Hepatic stellate cell (primary cell): ENCODE data around the gene POGLUT2.
"Not testable (repeated sequence)": the region's sequence is repeated elsewhere in the genome, so short reads cannot be mapped to it uniquely, and the experiment has no call there.

ENCODE experiments used
- DNase-seq: peaks from one replicate; pipeline ENCODE4 v3.0.0; 2011; ENCODE audit warnings: low spot score

Gene POGLUT2

DNA sequence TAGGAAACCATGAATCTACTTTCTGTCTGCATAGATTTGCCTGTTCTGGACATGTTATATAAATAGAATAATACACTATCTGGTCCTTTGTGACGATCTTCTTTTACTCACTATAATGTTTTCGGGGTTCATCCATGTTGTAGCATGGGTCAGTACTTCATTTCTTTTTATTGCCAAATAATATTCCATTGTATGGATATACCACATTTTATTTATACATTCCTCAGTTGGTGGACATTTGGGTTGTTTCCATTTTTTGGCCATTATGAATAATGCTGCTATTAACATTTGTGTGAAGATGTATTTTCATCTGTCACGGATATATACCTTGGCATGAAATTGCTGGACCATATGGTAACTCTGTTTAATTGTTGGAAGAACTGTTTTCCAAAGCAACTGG lies 6.9 kb upstream of the POGLUT2 start:
- no peak for DNase-seq

DNA sequence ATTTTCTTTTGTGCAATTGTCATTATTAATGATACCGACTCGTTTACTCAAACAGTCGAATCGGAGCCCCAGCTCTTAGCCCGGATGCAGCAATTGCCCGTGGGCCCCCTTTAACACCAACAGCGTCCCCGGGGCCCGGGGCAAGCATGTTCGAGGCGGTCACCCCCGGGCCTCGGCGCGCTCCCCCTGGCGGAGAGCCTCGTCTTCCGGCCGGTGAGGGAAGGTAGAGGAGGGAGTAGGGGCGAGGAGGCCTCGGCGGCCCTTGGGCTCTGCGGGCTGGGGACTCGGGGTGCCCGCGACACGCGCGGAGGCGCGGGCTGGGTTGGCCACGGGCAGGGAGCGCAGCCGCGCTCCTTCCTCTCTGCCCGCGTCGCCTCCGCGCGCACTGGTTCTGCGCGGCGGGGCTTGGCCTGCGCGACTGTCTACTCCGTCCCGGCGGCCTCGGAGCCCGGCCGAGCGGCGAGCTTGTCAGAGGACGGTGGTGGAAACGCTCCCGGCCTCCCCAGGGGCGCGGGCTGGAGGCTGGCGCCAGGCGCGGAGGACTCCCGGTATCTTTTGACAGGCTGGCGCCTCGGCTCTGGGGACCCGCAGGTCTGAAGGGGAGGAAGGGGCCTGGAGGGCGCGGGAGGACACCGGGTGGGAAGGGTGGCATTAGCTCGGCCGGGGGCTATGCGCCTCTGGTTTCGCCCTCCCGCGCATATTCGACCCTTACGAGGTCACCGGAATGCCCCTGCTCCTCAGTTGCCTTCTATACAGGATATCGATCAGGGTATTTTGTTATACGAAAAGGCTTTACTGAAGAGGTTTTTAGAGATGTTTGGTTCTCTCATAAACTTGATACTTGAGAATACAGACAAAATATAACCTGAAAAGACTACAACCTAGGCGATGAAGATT lies 1.6 kb upstream of the POGLUT2 start:
- peak; percentile 83 for DNase-seq

DNA sequence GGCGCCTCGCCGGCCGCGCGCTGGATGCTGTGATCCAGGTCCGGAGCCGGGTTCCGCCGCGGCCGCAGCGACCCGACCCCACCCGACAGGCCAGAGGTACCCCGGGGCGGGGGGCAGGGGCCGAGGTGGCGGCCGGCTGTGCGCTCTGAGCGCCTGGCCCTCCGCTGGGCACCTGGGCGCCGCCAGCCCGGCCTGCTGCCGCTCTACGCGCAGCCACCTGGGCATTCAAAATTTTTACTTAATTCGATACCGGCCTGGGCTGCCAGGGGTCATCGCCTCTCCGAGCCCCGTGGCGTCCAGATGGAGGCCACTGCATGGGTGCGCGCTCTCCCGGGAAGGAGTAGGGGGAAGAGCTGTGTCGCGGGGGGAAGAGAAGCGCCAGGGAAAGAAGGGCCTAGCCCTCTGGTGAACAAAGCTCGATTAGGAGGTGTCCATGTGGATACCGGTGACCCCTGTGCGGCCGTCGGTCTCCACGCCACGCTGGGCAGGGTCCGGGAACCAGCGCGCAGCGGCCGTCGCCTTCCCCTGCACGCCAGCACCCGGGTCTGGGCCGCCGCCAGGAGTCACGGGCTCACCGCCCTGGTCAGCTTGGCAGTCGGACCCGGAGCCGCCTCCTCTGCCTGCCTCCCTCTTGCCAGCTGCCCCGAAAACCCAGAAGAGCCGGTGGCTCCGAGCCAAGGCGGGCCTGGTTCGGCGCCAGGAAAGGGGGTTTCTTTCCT lies 809 bp upstream of the POGLUT2 start:
- DNase-seq = peak; percentile 26

DNA sequence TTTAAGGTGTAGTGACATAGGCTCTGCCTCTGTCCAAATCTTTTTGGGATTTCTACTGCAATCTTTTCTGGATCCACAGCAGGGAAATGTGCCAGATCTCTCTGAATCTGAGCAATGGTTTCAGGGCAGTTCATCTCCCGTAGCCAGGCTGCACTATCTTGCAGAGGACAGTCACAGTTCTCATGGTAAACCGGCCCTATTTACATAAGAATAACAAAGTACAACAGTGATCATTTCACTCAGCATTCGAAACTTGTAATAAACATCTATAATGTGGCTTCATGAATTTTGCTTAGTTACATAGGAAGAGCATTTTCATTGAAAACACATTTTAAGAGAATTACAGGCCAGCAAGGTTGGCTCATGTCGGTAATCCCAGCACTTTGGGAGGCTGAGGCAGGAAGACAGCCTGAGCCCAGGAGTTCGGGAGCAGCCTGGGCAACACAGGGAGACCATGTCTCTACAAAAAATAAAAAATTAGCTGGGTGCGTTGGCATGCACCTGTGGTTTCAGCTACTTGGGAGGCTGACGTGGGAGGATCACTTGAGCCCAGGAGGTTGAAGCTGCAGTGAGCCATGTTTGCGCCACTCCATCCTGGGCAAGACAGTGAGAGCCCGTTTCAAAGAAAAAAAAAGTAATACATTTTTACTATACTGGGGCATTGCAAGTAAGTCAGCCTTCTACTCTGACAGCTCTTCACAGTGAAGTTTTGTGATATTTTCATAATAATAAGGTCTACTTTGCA lies 5.0 kb downstream of the POGLUT2 start:
- DNase-seq = no peak

DNA sequence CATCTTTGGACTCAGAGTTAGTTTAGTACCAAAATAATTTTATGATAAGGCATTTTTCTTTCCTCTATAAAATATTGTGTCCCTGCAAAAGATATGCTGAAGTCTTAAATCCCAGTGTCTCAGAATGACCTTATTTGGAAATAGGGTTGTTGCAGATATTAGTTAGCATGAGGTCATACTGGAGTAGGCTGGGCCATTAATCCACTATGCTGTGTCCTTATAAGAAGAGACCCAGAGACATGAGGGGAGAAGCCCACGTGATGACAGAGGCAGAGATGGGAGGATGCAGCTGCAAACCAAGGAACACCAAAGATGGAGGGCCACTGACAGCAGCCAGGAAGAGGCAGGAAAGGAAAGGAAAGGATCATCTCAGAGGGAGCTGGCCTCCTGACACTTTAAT lies 6.4 kb downstream of the POGLUT2 start:
- DNase-seq = no peak

DNA sequence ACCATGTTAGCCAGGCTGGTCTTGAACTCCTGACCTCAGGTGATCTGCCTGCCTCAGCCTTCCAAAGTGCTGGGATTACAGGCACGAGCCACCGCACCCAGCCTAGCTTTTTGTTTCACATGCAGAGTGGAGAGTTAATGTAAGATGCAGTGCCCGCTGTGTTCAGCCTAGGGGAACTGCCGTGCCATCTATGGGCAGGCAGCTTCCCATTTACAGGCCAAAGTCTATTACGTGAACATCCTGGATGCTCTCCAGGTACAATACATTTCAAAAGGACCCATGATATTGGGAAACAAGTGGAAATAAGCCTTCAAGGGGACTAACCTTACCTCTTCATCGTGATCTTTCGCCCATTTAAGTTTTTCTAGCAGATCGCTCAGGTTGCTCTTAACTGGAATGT lies 10.1 kb downstream of the POGLUT2 start:
- DNase-seq = no peak

DNA sequence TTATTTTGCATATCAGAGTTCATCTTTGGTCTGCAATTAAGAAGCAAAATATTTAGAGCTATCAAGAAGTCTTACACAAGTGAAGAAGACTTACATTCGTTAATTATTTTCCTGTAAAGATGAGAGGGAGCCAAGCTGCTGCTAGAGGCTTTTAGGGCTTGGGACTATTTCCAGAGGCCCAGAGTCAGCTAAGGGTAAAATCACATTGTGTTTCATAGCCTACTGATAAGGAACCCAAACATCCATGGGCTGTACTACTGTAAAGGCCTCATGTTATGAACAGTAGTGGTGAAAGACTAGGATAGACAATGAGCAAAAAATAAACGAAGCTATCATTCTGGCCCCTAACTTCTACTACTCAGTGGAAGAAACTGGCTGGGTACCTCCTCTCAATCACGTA lies 14.3 kb downstream of the POGLUT2 start:
- no peak for DNase-seq

DNA sequence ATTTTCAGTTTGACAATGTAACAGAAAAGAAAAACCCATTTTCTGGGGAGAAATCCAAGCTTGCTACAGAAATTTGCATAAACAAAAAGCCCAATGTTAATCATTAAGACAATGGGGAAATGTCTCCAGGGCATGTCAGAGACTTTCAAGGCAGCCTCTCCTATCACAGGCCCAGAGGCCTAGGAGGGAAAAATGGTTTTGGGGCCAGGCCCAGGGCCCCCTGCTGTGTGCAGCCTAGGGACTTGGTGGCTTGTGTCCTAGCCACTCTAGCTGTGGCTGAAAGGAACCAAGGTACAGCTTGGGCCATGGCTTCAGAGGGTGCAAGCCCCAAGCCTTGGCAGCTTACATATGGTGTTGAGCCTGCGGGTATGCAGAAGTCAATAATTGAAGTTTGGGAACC lies 17.2 kb downstream of the POGLUT2 start:
- DNase-seq = no peak

DNA sequence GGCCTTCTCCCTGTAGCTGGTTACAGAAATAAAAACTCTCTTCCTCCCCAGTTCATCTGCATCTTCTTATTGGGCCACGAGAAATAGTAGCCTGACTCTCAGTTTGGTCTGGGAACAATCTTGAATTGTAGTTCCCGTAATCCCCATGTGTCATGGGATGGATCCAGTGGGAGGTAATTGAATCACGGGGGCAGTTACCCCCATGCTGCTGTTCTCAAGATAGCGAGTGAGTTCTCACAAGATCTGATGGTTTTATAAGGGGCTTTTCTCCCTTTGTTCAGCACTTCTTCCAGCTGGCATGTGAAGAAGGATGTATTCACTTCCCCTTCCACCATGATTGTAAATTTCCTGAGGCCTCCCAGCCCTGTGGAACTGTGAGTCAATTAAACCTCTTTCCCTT lies 18.1 kb downstream of the POGLUT2 start:
- DNase-seq = not testable (repeated sequence)

DNA sequence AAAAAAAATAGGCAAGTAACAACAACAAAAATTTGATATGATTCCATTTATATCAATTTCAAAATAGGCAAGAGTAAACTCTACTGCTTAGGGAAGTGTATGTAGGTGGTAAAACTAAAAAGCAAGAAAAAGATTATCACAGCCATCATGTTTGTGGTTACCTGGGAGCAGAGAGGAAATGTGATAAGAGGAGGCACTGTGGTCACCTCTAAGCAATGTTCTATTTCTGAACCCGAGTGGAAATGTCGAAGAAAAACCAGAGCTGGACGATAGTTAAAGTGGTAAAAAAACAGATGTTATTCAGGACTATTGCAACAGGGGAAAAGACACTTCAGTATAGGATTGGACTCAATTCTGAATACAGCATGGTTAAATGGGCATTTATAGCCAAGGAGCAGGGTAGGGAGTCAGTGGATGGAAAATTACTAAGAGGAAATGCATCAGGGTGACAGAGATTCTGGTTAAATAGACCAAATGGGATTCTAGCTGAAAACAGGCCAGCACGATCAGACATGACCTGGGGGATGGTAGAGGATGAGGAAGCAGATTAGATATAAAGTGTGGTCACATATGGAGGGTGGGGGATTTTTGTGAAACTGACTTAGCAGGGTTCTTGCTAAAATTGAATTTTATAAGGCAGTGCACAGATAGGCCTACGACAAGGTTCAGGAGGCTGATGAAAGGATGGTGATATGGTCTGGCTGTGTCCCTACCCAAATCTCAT lies 19.2 kb downstream of the POGLUT2 start:
- DNase-seq = no peak

DNA sequence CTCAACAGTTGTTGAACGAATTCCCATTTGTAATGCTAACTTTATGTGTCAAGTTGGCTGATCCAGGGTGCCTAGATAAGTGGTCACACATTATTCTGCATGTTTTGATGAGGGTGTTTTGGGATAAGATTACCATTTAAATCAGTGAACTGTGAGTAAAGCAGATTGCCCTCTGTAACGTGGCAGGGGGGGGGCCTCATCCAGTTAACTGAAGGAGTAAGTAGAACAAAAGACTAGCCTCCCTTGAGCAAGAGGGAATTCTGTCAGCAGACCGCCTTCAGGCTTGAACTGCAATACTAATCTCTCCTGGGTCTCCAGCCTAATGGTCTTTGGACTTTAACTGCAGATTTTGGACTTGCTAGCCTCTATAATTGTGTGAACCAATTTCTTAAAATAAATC lies 21.0 kb downstream of the POGLUT2 start:
- DNase-seq = no peak

DNA sequence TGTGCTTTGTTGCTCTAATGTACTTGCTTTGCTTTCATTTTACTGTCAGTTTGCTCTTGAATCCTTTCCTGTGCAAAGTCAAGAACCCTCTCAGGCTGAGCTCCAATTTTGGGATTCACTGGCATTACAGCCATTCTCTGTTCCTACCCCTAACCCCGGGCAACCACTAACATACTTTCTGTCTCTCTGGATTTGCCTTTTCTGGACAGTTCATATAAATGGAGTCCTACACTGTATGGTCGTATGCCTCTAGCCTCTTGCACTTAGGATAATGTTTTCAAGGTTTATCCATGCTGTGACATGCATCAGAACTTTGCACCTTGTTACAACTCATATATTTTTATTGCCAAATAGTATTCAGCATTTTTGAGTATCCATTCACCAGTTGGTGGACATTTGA lies 22.5 kb downstream of the POGLUT2 start:
- DNase-seq = no peak

DNA sequence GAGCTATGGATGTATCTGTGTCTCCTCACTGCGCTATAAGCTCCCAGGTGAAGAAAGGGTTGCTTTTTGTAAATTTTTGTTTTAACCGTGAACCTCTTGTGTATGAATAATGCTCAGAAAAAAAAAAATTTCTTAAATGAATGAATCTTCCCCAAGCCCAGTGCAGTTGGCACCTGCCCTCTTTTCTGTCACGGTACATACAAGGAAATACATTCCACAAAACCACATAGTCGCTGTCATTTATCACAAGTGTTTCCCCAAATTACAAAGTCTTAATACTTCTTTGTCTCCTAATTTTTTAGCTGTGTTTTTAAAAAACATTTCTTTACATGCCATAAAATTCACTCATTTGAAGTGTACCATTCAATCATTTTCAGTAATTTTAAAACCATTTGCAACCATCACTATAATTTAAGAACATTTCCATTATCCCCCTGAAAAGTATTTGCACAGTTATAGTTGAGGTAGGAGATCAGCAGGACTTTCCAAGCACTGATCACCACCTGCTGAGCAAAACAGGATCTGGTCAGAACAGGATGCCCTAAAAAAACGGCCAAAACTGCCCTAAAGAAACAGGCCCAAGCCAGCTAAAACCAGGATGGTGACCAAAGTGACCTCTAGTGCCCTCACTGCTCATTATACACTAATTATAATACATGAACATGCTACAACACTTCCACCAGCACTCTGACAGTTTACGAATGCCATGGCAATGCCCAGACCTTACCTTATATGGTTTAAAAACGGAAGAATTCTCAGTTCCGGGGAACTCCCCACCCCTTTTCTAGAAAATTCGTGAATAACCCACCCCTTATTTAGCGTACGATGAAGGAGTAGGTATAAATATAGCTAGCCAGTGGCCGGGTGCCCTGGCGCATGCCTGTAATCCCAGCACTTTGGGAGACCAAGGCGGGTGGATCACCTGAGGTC lies 23.9 kb downstream of the POGLUT2 start:
- no peak for DNase-seq

DNA sequence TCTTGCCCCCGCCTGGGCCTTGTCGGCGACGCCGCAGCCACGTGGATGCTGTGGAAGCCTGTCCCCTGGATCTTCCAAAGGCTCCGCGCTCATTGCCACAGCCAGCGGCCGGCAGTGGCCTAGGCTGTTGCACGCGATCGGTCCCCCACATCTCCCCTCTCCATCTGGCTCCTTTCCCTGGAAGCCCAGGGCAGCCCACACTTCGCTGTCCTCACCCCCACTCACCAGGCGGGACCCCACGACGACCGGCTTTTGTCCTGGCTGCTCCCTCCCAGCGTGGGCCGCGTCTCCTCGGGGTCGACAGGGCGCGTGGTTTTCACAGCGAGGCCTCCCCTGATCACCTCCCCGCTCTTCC lies 24.6 kb downstream of the POGLUT2 start:
- no peak for DNase-seq

DNA sequence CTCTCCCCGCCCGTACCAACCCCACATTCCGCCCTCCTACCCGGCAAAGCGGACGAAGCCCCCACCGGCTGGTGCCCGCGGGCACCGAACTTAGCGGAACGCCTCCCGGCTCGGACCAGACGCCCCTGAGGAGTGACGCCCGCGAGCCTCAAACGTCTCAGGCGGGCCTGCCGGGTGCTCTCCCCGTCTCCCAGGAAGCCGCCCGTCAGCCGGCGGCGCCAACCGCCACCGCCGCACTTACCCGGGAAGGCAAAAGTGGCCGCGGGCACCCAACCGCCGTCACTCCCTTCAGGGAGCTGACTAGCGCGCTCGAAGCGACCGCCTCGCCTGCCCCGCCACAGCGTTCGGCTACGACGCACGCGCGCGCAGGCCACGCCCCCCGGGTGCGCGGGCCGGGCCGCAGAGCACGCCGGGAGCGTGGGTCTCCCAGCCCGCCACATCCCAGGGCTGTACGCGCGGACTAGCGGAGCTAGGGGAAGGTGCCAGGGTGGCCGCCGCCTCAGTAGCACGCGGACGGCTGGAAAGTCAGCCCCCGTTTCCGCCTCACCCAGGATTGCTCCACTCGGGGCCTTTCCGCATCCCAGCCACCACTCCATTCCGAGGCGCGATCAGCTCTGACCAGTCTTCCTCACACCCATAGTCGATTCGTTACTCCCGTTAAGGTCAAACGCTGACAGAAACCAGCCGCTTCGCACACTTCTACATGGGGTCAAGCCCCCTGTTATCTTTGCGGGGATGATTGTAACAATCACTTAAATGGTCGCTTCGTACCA lies 25.1 kb downstream of the POGLUT2 start, which contains the start of gene TEX30:
TSS of gene TEX30 (minus strand) at position 346 of the 773 bp plus-strand sequence. CDS start 3,760 bp downstream, outside the sequence.
- peak; percentile 85 for DNase-seq

DNA sequence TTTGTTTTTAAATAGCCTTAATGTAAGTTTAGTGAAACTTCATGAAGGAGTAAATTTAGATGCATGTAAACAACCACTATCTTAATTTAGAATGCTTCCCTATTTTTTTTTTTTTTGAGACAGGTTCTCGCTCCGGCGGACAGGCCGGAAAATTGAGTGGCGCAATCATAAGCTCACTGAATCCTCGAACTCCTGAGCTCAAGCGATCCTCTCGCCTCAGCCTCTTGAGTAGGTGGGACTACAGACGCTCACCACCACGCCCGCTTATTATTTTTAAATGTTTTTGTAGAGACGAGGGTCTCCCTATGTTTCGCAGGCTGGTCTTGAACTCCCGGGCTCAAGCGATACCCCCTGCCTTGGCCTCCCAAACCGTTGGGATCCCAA lies 26.7 kb downstream of the POGLUT2 start:
- no peak for DNase-seq

DNA sequence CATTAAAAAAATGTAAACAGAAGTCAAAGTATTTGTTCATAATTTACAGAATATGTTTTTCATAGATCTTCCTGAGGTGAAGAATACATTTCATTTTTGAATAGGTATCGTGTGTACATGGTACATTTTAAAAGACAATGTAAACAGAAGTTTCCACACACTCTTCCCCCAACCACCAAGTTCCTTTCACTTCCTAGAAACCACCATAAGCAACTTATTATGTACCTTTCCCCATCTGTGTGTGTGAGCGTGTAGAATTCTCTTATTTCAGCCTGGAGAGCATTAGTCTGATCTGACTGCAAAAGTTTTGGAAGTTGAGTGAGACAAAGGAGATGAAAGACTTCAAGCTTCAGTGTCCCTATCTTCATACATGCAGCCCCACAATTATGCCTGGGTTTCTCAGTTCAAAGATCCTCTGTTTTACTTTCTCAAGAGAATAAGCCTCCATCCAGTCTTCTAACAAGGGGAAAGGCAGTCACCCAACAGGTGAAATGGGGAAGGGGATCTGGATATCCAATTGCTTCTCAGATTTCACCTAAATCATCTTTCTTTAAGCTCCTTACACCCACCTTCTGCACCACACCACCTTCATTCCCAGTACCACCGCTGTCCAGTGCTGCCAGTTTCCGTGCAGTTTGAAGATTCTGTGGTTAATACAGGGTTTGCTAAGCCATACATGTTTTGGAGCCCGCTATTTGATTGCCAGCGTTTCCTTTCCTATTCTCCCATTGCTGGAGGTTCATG lies 27.3 kb downstream of the POGLUT2 start:
- DNase-seq = no peak

DNA sequence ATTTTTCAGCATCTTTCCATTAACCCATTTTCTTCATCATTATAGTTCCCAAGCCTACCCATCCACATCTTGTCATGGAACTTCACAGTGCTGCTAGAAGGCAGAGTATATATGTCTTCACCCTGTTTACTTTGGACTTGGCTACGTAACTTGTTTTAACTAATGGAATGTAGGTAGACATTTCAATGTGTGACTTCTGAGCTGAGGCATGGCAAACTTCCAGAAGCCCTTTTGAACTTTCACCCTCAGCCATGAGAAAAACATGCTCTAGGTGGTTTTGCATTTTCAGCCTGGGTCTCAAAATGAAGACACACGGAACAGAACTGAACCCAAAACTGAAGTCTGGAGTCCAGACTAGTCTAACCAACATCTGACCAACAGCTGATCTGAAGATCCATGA lies 28.3 kb downstream of the POGLUT2 start:
- DNase-seq = no peak

DNA sequence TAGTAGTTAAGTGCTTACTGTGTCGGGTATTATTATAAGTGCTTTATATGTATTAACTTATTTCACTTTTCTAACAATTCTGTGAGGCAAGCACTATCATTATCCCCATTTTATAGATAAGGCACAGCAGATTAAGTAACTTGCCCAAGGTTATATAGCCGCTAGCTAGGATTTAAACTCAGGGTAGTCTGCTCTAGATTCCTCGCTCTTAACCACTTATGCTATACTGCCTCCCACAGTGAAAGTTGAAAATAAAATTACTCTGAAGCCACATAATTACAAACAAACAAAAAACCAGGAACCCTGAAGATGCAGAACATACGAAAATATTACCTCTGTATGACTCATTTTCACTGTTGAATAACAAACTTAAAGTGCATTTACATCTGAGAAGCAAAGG lies 29.1 kb downstream of the POGLUT2 start:
- no peak for DNase-seq
